ENCODE results near the gene YBX1.

The YBX1 gene

DNA sequence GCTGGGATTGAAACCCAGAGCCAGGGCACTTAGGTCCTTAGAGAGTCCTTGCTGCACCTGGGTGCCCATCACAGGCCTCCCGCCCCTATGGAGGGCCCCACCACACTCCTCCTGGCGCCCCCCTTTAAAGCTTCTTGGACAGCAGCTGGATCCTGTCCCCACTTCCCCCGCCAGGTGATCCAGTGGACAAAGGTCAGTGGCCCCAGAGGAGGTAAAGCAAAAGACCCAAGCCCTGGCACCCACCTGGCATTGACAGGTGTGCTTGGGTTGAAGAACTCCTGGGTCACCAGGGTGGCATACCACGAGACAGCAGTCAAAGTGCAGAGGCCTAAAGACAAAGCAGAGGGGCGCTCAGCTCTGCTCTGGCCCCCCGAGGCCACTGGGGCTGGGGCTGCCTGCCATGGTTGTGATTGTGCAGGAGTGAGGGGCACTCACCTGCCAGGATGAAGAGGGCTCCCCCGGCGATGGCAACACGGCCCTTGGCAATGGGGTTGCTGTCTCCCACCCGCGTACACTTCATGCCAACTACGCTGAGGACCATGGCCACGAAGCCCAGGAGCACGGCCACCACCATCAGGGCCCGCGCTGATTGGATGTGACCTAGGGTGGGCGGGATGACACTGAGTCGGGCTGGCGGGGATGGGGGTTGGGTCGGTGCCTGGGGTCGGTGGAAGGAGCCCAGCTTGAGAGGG, 55.9 kb downstream of the YBX1 start (continued):
- TF ChIP-seq, protein P1, sequence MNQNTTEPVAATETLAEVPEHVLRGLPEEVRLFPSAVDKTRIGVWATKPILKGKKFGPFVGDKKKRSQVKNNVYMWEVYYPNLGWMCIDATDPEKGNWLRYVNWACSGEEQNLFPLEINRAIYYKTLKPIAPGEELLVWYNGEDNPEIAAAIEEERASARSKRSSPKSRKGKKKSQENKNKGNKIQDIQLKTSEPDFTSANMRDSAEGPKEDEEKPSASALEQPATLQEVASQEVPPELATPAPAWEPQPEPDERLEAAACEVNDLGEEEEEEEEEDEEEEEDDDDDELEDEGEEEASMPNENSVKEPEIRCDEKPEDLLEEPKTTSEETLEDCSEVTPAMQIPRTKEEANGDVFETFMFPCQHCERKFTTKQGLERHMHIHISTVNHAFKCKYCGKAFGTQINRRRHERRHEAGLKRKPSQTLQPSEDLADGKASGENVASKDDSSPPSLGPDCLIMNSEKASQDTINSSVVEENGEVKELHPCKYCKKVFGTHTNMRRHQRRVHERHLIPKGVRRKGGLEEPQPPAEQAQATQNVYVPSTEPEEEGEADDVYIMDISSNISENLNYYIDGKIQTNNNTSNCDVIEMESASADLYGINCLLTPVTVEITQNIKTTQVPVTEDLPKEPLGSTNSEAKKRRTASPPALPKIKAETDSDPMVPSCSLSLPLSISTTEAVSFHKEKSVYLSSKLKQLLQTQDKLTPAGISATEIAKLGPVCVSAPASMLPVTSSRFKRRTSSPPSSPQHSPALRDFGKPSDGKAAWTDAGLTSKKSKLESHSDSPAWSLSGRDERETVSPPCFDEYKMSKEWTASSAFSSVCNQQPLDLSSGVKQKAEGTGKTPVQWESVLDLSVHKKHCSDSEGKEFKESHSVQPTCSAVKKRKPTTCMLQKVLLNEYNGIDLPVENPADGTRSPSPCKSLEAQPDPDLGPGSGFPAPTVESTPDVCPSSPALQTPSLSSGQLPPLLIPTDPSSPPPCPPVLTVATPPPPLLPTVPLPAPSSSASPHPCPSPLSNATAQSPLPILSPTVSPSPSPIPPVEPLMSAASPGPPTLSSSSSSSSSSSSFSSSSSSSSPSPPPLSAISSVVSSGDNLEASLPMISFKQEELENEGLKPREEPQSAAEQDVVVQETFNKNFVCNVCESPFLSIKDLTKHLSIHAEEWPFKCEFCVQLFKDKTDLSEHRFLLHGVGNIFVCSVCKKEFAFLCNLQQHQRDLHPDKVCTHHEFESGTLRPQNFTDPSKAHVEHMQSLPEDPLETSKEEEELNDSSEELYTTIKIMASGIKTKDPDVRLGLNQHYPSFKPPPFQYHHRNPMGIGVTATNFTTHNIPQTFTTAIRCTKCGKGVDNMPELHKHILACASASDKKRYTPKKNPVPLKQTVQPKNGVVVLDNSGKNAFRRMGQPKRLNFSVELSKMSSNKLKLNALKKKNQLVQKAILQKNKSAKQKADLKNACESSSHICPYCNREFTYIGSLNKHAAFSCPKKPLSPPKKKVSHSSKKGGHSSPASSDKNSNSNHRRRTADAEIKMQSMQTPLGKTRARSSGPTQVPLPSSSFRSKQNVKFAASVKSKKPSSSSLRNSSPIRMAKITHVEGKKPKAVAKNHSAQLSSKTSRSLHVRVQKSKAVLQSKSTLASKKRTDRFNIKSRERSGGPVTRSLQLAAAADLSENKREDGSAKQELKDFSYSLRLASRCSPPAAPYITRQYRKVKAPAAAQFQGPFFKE (tag by site-specific recombination; IDR thresholded peaks at IDR 0.05; ENCODE audit: borderline replicate concordance) = no peak
- TF ChIP-seq ZNF571 (tag by site-specific recombination; IDR thresholded peaks at IDR 0.05) = no peak
- TF ChIP-seq ZSCAN23 (tag by site-specific recombination; IDR thresholded peaks at IDR 0.05) = no peak
- TF ChIP-seq, protein P2, sequence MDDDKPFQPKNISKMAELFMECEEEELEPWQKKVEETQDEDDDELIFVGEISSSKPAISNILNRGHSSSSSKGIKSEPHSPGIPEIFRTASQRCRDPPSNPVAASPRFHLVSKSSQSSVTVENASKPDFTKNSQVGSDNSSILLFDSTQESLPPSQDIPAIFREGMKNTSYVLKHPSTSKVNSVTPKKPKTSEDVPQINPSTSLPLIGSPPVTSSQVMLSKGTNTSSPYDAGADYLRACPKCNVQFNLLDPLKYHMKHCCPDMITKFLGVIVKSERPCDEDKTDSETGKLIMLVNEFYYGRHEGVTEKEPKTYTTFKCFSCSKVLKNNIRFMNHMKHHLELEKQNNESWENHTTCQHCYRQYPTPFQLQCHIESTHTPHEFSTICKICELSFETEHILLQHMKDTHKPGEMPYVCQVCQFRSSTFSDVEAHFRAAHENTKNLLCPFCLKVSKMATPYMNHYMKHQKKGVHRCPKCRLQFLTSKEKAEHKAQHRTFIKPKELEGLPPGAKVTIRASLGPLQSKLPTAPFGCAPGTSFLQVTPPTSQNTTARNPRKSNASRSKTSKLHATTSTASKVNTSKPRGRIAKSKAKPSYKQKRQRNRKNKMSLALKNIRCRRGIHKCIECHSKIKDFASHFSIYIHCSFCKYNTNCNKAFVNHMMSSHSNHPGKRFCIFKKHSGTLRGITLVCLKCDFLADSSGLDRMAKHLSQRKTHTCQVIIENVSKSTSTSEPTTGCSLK (tag by site-specific recombination; IDR thresholded peaks at IDR 0.05) = no peak
- TF ChIP-seq ZNF623 (tag by site-specific recombination; IDR thresholded peaks at IDR 0.05) = no peak
- TF ChIP-seq ZNF366 (tag by site-specific recombination; conservative IDR thresholded peaks at IDR 0.05) = no peak

DNA sequence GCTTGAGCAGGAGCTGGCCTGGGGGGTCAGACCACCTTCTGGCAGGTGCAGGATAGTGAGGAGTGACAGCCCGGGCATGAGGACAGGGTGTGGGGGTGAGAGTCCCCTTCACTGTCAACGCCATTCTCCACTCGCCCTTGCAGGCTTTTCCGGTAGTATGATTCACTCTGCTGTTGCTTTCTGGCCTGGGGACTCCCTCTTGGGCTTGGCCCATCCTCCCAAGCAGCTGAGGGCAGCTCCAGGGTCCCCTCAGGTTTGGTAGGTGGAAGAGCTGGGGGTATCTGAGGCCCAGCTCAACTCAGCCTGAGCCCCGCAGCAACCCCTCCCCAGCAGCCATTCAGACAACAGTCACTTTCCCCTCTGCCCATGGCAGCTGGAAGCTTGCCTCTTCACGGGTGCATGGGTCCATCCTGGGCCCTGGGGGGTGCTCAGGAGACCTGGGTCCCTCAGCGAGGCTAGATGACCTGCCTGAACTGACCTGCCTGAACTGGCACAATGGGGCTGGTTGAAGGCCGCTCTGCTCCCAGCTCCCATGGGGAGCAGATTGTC, 56.5 kb downstream of the YBX1 start:
- H3K4me1 ChIP-seq (ENCODE audit: control insufficient read depth, insufficient read depth, low read length) = no peaks in the 10 kb centered on the region

More for the DNA sequence above, 56.5 kb downstream of the YBX1 start:
- Histone ChIP-seq H3K4me3 (ENCODE audit: low read depth, low read length) (no peak overlapping the region), H3K9me3 (ENCODE audit: control insufficient read depth, insufficient read depth, low read depth, low read length) (no peaks in the 10 kb centered on the region), H3K36me3 (ENCODE audit: control insufficient read depth in 2 of 2, insufficient read depth in 1 of 2, low read length in 2 of 2) (no peaks in the 10 kb centered on the region), H3K27ac (ENCODE audit: extremely low read depth, low read depth, low read length) (no peak overlapping the region)
- no peak for TF ChIP-seq ZNF701 (tag by site-specific recombination; IDR thresholded peaks at IDR 0.05)
- TF ChIP-seq ZFP41 (tag by site-specific recombination; IDR thresholded peaks at IDR 0.05; ENCODE audit: borderline replicate concordance) = no peak
- TF ChIP-seq PRDM1 (tag by site-specific recombination; IDR thresholded peaks at IDR 0.05) = peak; percentile 55; the same call in 1 of the 2 replicates
- no peak for TF ChIP-seq ZXDB (tag by site-specific recombination; IDR thresholded peaks at IDR 0.05)
- TF ChIP-seq, protein P3, sequence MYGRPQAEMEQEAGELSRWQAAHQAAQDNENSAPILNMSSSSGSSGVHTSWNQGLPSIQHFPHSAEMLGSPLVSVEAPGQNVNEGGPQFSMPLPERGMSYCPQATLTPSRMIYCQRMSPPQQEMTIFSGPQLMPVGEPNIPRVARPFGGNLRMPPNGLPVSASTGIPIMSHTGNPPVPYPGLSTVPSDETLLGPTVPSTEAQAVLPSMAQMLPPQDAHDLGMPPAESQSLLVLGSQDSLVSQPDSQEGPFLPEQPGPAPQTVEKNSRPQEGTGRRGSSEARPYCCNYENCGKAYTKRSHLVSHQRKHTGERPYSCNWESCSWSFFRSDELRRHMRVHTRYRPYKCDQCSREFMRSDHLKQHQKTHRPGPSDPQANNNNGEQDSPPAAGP (tag by site-specific recombination; IDR thresholded peaks at IDR 0.05) = no peak
- TF ChIP-seq, protein P1 (tag by site-specific recombination; IDR thresholded peaks at IDR 0.05; ENCODE audit: borderline replicate concordance) = no peak
- TF ChIP-seq, protein P4, sequence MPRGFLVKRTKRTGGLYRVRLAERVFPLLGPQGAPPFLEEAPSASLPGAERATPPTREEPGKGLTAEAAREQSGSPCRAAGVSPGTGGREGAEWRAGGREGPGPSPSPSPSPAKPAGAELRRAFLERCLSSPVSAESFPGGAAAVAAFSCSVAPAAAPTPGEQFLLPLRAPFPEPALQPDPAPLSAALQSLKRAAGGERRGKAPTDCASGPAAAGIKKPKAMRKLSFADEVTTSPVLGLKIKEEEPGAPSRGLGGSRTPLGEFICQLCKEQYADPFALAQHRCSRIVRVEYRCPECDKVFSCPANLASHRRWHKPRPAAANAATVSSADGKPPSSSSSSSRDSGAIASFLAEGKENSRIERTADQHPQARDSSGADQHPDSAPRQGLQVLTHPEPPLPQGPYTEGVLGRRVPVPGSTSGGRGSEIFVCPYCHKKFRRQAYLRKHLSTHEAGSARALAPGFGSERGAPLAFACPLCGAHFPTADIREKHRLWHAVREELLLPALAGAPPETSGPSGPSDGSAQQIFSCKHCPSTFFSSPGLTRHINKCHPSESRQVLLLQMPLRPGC (tag by site-specific recombination; IDR thresholded peaks at IDR 0.05) = no peak
- TF ChIP-seq ZNF76 (tag by site-specific recombination; IDR thresholded peaks at IDR 0.05; ENCODE audit: borderline replicate concordance, low read depth) = no peak
- ChIA-PET CTCF (interaction anchor here (0.7 kb wide), 1 partner anchor 233 kb away, joined by 3 read pairs; no protein-coding TSS in a partner anchor), POLR2A (no interaction called here)

Measured in HEK293 (cell line).